GM21381 (cell line): ENCODE results near the gene BRD1.
"Not testable (repeated sequence)": the region's sequence is repeated elsewhere in the genome, so short reads cannot be mapped to it uniquely, and the experiment has no call there.

Experiments
- ATAC-seq: cut with Tn5 transposase; IDR thresholded peaks from one replicate; pipeline ENCODE4 v1.9.1; 2021; ENCODE audit warnings: mild to moderate bottlenecking, moderate library complexity; ENCODE audit not compliant: unreplicated experiment

BRD1 gene

GRCh38 chr22:49827271-49827852 lies 311 bp downstream of the BRD1 start:
- no peak for ATAC-seq

GRCh38 chr22:49826603-49827270 lies 936 bp downstream of the BRD1 start:
- no peak for ATAC-seq

- no peak for ATAC-seq
Measured at GRCh38 chr22:49825944-49826602, 1.6 kb downstream of the BRD1 start.

GRCh38 chr22:49825436-49825835 lies 2.2 kb downstream of the BRD1 start:
- ATAC-seq: no peak

- no peak for ATAC-seq
Measured at GRCh38 chr22:49824936-49825335, 2.7 kb downstream of the BRD1 start.

GRCh38 chr22:49824185-49824925 lies 3.3 kb downstream of the BRD1 start:
- no peak for ATAC-seq

- no peak for ATAC-seq
Measured at GRCh38 chr22:49823289-49824045, 4.2 kb downstream of the BRD1 start.

GRCh38 chr22:49821741-49822140 lies 5.9 kb downstream of the BRD1 start:
- ATAC-seq: not testable (repeated sequence)

GRCh38 chr22:49820984-49821383 lies 6.7 kb downstream of the BRD1 start:
- ATAC-seq: no peak

- ATAC-seq: no peak
Measured at GRCh38 chr22:49817359-49817758, 10.3 kb downstream of the BRD1 start.

- ATAC-seq: no peak
Measured at GRCh38 chr22:49815641-49816091, 12.0 kb downstream of the BRD1 start.

GRCh38 chr22:49814856-49815255 lies 12.8 kb downstream of the BRD1 start:
- no peak for ATAC-seq

- no peak for ATAC-seq
Measured at GRCh38 chr22:49814164-49814686, 13.4 kb downstream of the BRD1 start.

GRCh38 chr22:49812838-49813237 lies 14.8 kb downstream of the BRD1 start:
- ATAC-seq: no peak

- no peak for ATAC-seq
Measured at GRCh38 chr22:49811020-49811791, 16.5 kb downstream of the BRD1 start.

- no peak for ATAC-seq
Measured at GRCh38 chr22:49810363-49811019, 17.2 kb downstream of the BRD1 start.

GRCh38 chr22:49807780-49808708 lies 19.6 kb downstream of the BRD1 start:
- no peak for ATAC-seq

GRCh38 chr22:49807129-49807528 lies 20.5 kb downstream of the BRD1 start:
- no peak for ATAC-seq
